Fibroblast of lung (primary cell): ENCODE measurements around the gene HHAT. TPM values are rescaled to one million over a fixed set of nuclear protein-coding genes. Genes with fewer than 3 reads are reported as not detected.
"Not testable (repeated sequence)": the region's sequence is repeated elsewhere in the genome, so short reads cannot be mapped to it uniquely, and the experiment has no call there.

ENCODE experiments used
- DNase-seq, 2 donors: peaks; one replicate each; pipeline versions ENCODE4 v3.0.0 to v3.0.0-alpha.2; 2010; ENCODE audit warnings: low read depth in 2 of 2
- H2AFZ ChIP-seq: 2 replicates; pipeline ENCODE4 v1.5.1; 2012; ENCODE audit warnings: low read length, control low read depth, inconsistent platforms
- H3K27ac ChIP-seq: 2 replicates; pipeline ENCODE4 v1.5.1; 2011; ENCODE audit warnings: low read length, control low read depth; ENCODE audit not compliant: insufficient read depth
- H3K27me3 ChIP-seq: 2 replicates; pipeline ENCODE4 v1.5.1; 2011; ENCODE audit warnings: mild to moderate bottlenecking, low read length; ENCODE audit not compliant: control insufficient read depth, insufficient read depth
- H3K36me3 ChIP-seq: 2 replicates; pipeline ENCODE4 v1.5.1; 2011; ENCODE audit warnings: low read length; ENCODE audit not compliant: control insufficient read depth, insufficient read depth
- H3K4me1 ChIP-seq: 2 replicates; pipeline ENCODE4 v1.5.1; 2011; ENCODE audit warnings: low read length; ENCODE audit not compliant: control insufficient read depth, insufficient read depth; ENCODE audit errors: extremely low read depth
- H3K4me2 ChIP-seq: 2 replicates; pipeline ENCODE4 v1.5.1; 2011; ENCODE audit warnings: low read length, control low read depth; ENCODE audit not compliant: insufficient read depth; ENCODE audit errors: extremely low read depth
- H3K4me3 ChIP-seq, 4 experiments: fragments of 200-600 bp in 1 of 4; sonication (generic) in 1 of 4; replicated peaks in 1 of 4; 2 replicates each; pipeline ENCODE4 v1.5.1; 2011 to 2016; ENCODE audit warnings: low read length in 4 of 4, low read depth in 3 of 4, mild to moderate bottlenecking in 3 of 4, control low read depth in 2 of 4, inconsistent platforms in 1 of 4, mixed read lengths in 1 of 4; ENCODE audit not compliant: insufficient read depth in 1 of 4; ENCODE audit errors: control extremely low read depth in 1 of 4
- H3K79me2 ChIP-seq: 2 replicates; pipeline ENCODE4 v1.5.1; 2012; ENCODE audit warnings: mild to moderate bottlenecking, low read length, inconsistent platforms; ENCODE audit not compliant: control insufficient read depth, insufficient read depth
- H3K9ac ChIP-seq: 2 replicates; pipeline ENCODE4 v1.5.1; 2011; ENCODE audit warnings: mild to moderate bottlenecking, low read length, control low read depth; ENCODE audit not compliant: insufficient read depth
- H3K9me3 ChIP-seq: 2 replicates; pipeline ENCODE4 v1.5.1; 2012; ENCODE audit warnings: low read depth, low read length; ENCODE audit not compliant: control insufficient read depth, insufficient read depth
- H4K20me1 ChIP-seq: 2 replicates; pipeline ENCODE4 v1.5.1; 2011; ENCODE audit warnings: low read length; ENCODE audit not compliant: control insufficient read depth, insufficient read depth; ENCODE audit errors: extremely low read depth
- CTCF ChIP-seq, 2 donors: IDR thresholded peaks in 1 of 2; conservative IDR thresholded peaks in 1 of 2; 1 replicate in 1 of 2; 2 replicates in 1 of 2; pipeline ENCODE4 v1.5.1; 2011 to 2012; ENCODE audit warnings: low read length in 2 of 2, control low read depth in 1 of 2, inconsistent platforms in 1 of 2, low read depth in 1 of 2, mild to moderate bottlenecking in 1 of 2
- EZH2 ChIP-seq: IDR thresholded peaks from 2 replicates; pipeline ENCODE4 v1.5.1; 2012; ENCODE audit warnings: low read length, control low read depth, mild to moderate bottlenecking; ENCODE audit errors: missing control alignments
- polyA plus RNA-seq, 2 donors: library from polyadenylated mRNA; depleted of rRNA in 1 of 2; stranded (reverse) in 1 of 2; unstranded in 1 of 2; fragments of >200 nt; gene quantifications; 2 replicates each; pipeline ENCODE4 v1.2.1, GENCODE V29; 2011 to 2012; ENCODE audit warnings: missing spikeins in 1 of 2
- total RNA-seq: library from RNA; depleted of rRNA; stranded (reverse); fragments of >200 nt; gene quantifications from 2 replicates; pipeline ENCODE4 v1.2.1, GENCODE V29; 2014

Gene HHAT
- total and polyA plus RNA-seq, 2 donors (not counting 1 experiment from before 2014, with no cell fraction given) = 3.6 to 4.8 TPM

- no peak overlapping the region for H3K9ac ChIP-seq
- no peaks in the 10 kb centered on the region for H3K79me2 ChIP-seq
- H3K4me2 ChIP-seq = no peak overlapping the region
- no peaks in the 10 kb centered on the region for H3K4me1 ChIP-seq
- no peak overlapping the region for H3K27ac ChIP-seq
- no peaks in the 10 kb centered on the region for H4K20me1 ChIP-seq
- H2AFZ ChIP-seq = no peak overlapping the region
- H3K36me3 ChIP-seq = no peaks in the 10 kb centered on the region
- no peaks in the 10 kb centered on the region for H3K27me3 ChIP-seq
- H3K9me3 ChIP-seq = no peaks in the 10 kb centered on the region
- H3K4me3 ChIP-seq = no peak overlapping the region
- TF ChIP-seq CTCF (conservative IDR thresholded peaks at IDR 0.05 in 1 of 2, IDR thresholded peaks at IDR 0.05 in 1 of 2; ENCODE audit: low read depth in 1 of 2, low read length in 2 of 2) = no peak
- TF ChIP-seq EZH2 = no peak
- DNase-seq = no peak
Observed at GRCh38 chr1:210654176-210654981, 325.7 kb downstream of the HHAT start.

DNA sequence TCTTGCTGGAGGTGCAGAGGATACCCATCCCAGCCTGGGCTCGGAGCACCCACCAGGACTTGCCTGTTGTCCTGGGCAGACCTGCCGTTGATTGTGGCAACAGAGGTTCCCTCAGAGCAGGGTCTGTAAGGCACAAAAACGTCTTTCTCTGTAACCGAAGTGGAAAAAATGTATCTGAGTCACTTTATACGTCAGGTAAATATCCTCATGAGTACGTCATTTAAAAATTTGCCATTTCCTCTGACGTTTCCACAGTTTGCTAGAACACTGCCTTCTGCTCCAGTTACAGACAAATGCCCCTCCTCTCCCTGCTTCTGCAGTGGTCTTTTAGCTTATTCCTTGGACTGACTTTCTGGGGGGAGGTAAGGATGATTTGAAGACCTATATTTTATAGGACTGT lies 326.8 kb downstream of the HHAT start:
- peak in 1 of 2 donors; percentile 34 for DNase-seq
- Histone ChIP-seq H3K4me2 (no peak overlapping the region), H3K79me2 (no peaks in the 10 kb centered on the region), H3K9me3 (no peaks in the 10 kb centered on the region), H2AFZ (no peak overlapping the region), H3K36me3 (no peaks in the 10 kb centered on the region), H3K27ac (no peak overlapping the region), H3K9ac (no peak overlapping the region), H3K27me3 (no peaks in the 10 kb centered on the region), H4K20me1 (no peaks in the 10 kb centered on the region), H3K4me3 (no peak overlapping the region), H3K4me1 (no peaks in the 10 kb centered on the region)
- TF ChIP-seq EZH2 (no peak), CTCF (conservative IDR thresholded peaks at IDR 0.05 in 1 of 2, IDR thresholded peaks at IDR 0.05 in 1 of 2; ENCODE audit: low read depth in 1 of 2, low read length in 2 of 2) (no peak)

DNA sequence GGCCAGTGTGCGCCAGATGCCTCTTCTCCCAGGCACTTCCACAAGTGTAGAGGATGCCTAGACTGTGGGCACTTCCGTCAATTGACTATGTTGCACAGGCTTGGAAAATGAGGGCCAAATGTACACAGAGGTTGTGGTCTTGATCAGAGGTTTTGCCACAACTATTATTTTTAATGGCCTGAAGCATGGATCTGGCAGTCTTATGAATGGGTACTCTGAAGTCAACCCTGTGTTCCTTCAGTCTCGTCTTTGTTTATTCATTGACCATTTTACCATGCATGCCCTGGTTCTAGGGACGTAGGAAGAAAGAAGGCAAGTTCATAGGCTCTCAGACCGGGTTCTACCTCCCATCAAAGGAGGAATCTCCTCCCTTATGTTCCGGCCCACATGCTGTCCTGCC lies 329.1 kb downstream of the HHAT start:
- no peaks in the 10 kb centered on the region for H3K4me1 ChIP-seq
- DNase-seq = no peak
- H3K36me3 ChIP-seq = no peaks in the 10 kb centered on the region

GRCh38 chr1:210661520-210661919 lies 332.8 kb downstream of the HHAT start:
- H3K79me2 ChIP-seq, H4K20me1 ChIP-seq, H3K9me3 ChIP-seq, H2AFZ ChIP-seq, H3K27ac ChIP-seq, H3K9ac ChIP-seq, H3K4me2 ChIP-seq, H3K4me3 ChIP-seq, DNase-seq, H3K36me3 ChIP-seq, H3K27me3 ChIP-seq, H3K4me1 ChIP-seq: not testable (repeated sequence)

More for the DNA sequence above, 329.1 kb downstream of the HHAT start:
- Histone ChIP-seq H3K4me2 (no peak overlapping the region), H3K79me2 (no peaks in the 10 kb centered on the region), H2AFZ (no peak overlapping the region), H4K20me1 (no peaks in the 10 kb centered on the region), H3K27ac (no peak overlapping the region), H3K27me3 (no peaks in the 10 kb centered on the region), H3K9me3 (no peaks in the 10 kb centered on the region), H3K4me3 (no peak overlapping the region), H3K9ac (no peak overlapping the region)
- TF ChIP-seq EZH2 (no peak), CTCF (conservative IDR thresholded peaks at IDR 0.05 in 1 of 2, IDR thresholded peaks at IDR 0.05 in 1 of 2; ENCODE audit: low read depth in 1 of 2, low read length in 2 of 2) (no peak)
